ENCODE measurements around the gene DHCR24.

The DHCR24 gene

GRCh38 chr1:54814126-54814498, 72.9 kb downstream of the DHCR24 start:
- no peak for TF ChIP-seq ZNF274 (IDR thresholded peaks at IDR 0.05; ENCODE audit: low read depth, low read length)
- no peak overlapping the region for H3K4me3 ChIP-seq (ENCODE audit: low read length)

GRCh38 chr1:54813485-54814125, 73.4 kb downstream of the DHCR24 start:
- no peak for TF ChIP-seq ZNF274 (IDR thresholded peaks at IDR 0.05; ENCODE audit: low read depth, low read length)
- no peak overlapping the region for H3K4me3 ChIP-seq (ENCODE audit: low read length)

GRCh38 chr1:54812801-54813484, 74.1 kb downstream of the DHCR24 start:
- no peak for TF ChIP-seq ZNF274 (IDR thresholded peaks at IDR 0.05; ENCODE audit: low read depth, low read length)
- no peak overlapping the region for H3K4me3 ChIP-seq (ENCODE audit: low read length)

- no peak for TF ChIP-seq ZNF274 (IDR thresholded peaks at IDR 0.05; ENCODE audit: low read depth, low read length)
- H3K4me3 ChIP-seq (ENCODE audit: low read length): no peak overlapping the region
Measured at GRCh38 chr1:54811739-54812655, 75.0 kb downstream of the DHCR24 start.

- H3K4me3 ChIP-seq (ENCODE audit: low read length): no peak overlapping the region
- no peak for TF ChIP-seq ZNF274 (IDR thresholded peaks at IDR 0.05; ENCODE audit: low read depth, low read length)
Measured at GRCh38 chr1:54811066-54811465, 75.9 kb downstream of the DHCR24 start.

GRCh38 chr1:54810153-54810942, 76.6 kb downstream of the DHCR24 start:
- TF ChIP-seq ZNF274 (IDR thresholded peaks at IDR 0.05; ENCODE audit: low read depth, low read length): no peak
- H3K4me3 ChIP-seq (ENCODE audit: low read length): no peak overlapping the region

GRCh38 chr1:54809496-54810074, 77.4 kb downstream of the DHCR24 start:
- no peak for TF ChIP-seq ZNF274 (IDR thresholded peaks at IDR 0.05; ENCODE audit: low read depth, low read length)
- H3K4me3 ChIP-seq (ENCODE audit: low read length): no peak overlapping the region

GRCh38 chr1:54808443-54809207, 78.4 kb downstream of the DHCR24 start:
- no peak overlapping the region for H3K4me3 ChIP-seq (ENCODE audit: low read length)
- TF ChIP-seq ZNF274 (IDR thresholded peaks at IDR 0.05; ENCODE audit: low read depth, low read length): no peak

GRCh38 chr1:54807756-54808155, 79.2 kb downstream of the DHCR24 start:
- TF ChIP-seq ZNF274 (IDR thresholded peaks at IDR 0.05; ENCODE audit: low read depth, low read length): no peak
- H3K4me3 ChIP-seq (ENCODE audit: low read length): no peak overlapping the region

GRCh38 chr1:54806931-54807611, 79.9 kb downstream of the DHCR24 start:
- H3K4me3 ChIP-seq (ENCODE audit: low read length): no peak overlapping the region
- no peak for TF ChIP-seq ZNF274 (IDR thresholded peaks at IDR 0.05; ENCODE audit: low read depth, low read length)

GRCh38 chr1:54805981-54806381, 81.0 kb downstream of the DHCR24 start:
- TF ChIP-seq ZNF274 (IDR thresholded peaks at IDR 0.05; ENCODE audit: low read depth, low read length): no peak

GRCh38 chr1:54805466-54805865, 81.5 kb downstream of the DHCR24 start:
- no peak for TF ChIP-seq ZNF274 (IDR thresholded peaks at IDR 0.05; ENCODE audit: low read depth, low read length)
- H3K4me3 ChIP-seq (ENCODE audit: low read length): no peak overlapping the region

More at GRCh38 chr1:54805981-54806381, 81.0 kb downstream of the DHCR24 start:
- H3K4me3 ChIP-seq (ENCODE audit: low read length): no peak overlapping the region
